Naive thymus-derived CD4-positive, alpha-beta T cell (primary cell): Measurements from ENCODE around the gene KRT78. TPM values are rescaled to one million over a fixed set of nuclear protein-coding genes. Genes with fewer than 3 reads are reported as not detected.

Experiments used
- ATAC-seq: fragments of 150-1000 bp; cut with Tn5 transposase; 2 replicates; pipeline ENCODE4 v1.10.0; 2021; ENCODE audit warnings: mild to moderate bottlenecking, moderate library complexity
- CTCF ChIA-PET: fragments of 350-600 bp; sonication (Branson Sonifier 250); formaldehyde crosslinking; loops from one replicate; lab custom pipeline; 2021; ENCODE audit warnings: antibody characterized with exemption; lab: Charles Lee
- POLR2A ChIA-PET: fragments of 350-600 bp; sonication (Branson Sonifier 250); formaldehyde crosslinking; loops from one replicate; lab custom pipeline; 2021; ENCODE audit warnings: antibody characterized with exemption, inconsistent platforms; lab: Charles Lee
- DNase-seq, 9 donors: peaks; one replicate each; pipeline versions ENCODE4 v3.0.0 to v3.0.0-alpha.2; 2020 to 2022; ENCODE audit warnings: mixed read lengths in 1 of 9
- H3K27ac ChIP-seq: one replicate; pipeline ENCODE4 v1.7.0; 2013; ENCODE audit warnings: mild to moderate bottlenecking, low read depth, low read length, moderate library complexity
- H3K27me3 ChIP-seq, 2 donors: one replicate each; pipeline ENCODE4 v1.7.0; 2013; ENCODE audit warnings: low read length in 2 of 2, mild to moderate bottlenecking in 2 of 2, moderate library complexity in 2 of 2; ENCODE audit not compliant: control insufficient read depth in 2 of 2, insufficient read depth in 2 of 2
- H3K36me3 ChIP-seq, 3 experiments: 1 replicate in 2 of 3; 2 replicates in 1 of 3; pipeline ENCODE4 v1.7.0; 2013; ENCODE audit warnings: low read length in 3 of 3, mild to moderate bottlenecking in 3 of 3, moderate library complexity in 1 of 3; ENCODE audit not compliant: insufficient read depth in 3 of 3, control insufficient read depth in 2 of 3
- H3K4me1 ChIP-seq, 2 donors: one replicate each; pipeline ENCODE4 v1.7.0; 2013; ENCODE audit warnings: low read length in 2 of 2, mild to moderate bottlenecking in 2 of 2, moderate library complexity in 1 of 2; ENCODE audit not compliant: control insufficient read depth in 2 of 2, insufficient read depth in 2 of 2
- H3K4me3 ChIP-seq: 2 replicates; pipeline ENCODE4 v1.7.0; 2013; ENCODE audit warnings: mild to moderate bottlenecking, low read length
- H3K9me3 ChIP-seq, 3 experiments: 1 replicate in 2 of 3; 2 replicates in 1 of 3; pipeline ENCODE4 v1.7.0; 2013; ENCODE audit warnings: low read length in 3 of 3; ENCODE audit not compliant: control insufficient read depth in 2 of 3
- H3K27ac Mint-ChIP-seq, 9 donors: one replicate each; pipeline ENCODE4 v1.8.0; 2020 to 2022; ENCODE audit warnings: mixed read lengths in 9 of 9, mild to moderate bottlenecking in 8 of 9, moderate library complexity in 5 of 9, inconsistent platforms in 2 of 9
- H3K27me3 Mint-ChIP-seq, 5 donors: one replicate each; pipeline ENCODE4 v1.8.0; 2021 to 2022; ENCODE audit warnings: mixed read lengths in 5 of 5, mild to moderate bottlenecking in 1 of 5
- H3K36me3 Mint-ChIP-seq, 5 donors: one replicate each; pipeline ENCODE4 v1.8.0; 2020 to 2022; ENCODE audit warnings: mixed read lengths in 5 of 5, mild to moderate bottlenecking in 3 of 5, inconsistent platforms in 1 of 5
- H3K4me1 Mint-ChIP-seq, 7 donors: one replicate each; pipeline ENCODE4 v1.8.0; 2020 to 2022; ENCODE audit warnings: mixed read lengths in 7 of 7, mild to moderate bottlenecking in 3 of 7, inconsistent platforms in 1 of 7
- H3K4me3 Mint-ChIP-seq, 10 donors: one replicate each; pipeline ENCODE4 v1.8.0; 2020 to 2022; ENCODE audit warnings: mild to moderate bottlenecking in 10 of 10, mixed read lengths in 10 of 10, moderate library complexity in 6 of 10, inconsistent platforms in 2 of 10
- H3K9me3 Mint-ChIP-seq, 11 donors: one replicate each; pipeline ENCODE4 v1.8.0; 2020 to 2022; ENCODE audit warnings: mixed read lengths in 11 of 11, mild to moderate bottlenecking in 4 of 11, inconsistent platforms in 1 of 11, moderate library complexity in 1 of 11
- intact Hi-C, 2 donors: fragments of 100-400 bp; cut with micrococcal nuclease; formaldehyde crosslinking; loops; one replicate each; pipeline ENCODE4 v1.15.1; 2023
- polyA plus RNA-seq, 2 donors: library from polyadenylated mRNA; unstranded; fragments of 300-500 nt; fragmentation: Illumina TruSeq; gene quantifications; one replicate each; pipeline ENCODE4 v1.2.3, GENCODE V29; 2021
- total RNA-seq, 6 experiments: library from RNA in 5 of 6; stranded (reverse) in 5 of 6; gene quantifications; 1 replicate in 5 of 6; 2 replicates in 1 of 6; pipeline ENCODE4 v1.2.3 and lab custom pipeline; 2021 to 2026

KRT78 gene
- total and polyA plus RNA-seq, 7 experiments from 2014 or later, result not detected

- H3K4me1 ChIP-seq, result no peaks in the 10 kb centered on the region
- peak overlapping the region in 4 of 9 donors; percentile 23 to 66 (median 44) for H3K27ac Mint-ChIP-seq
- no peak overlapping the region for H3K4me3 ChIP-seq
- peaks cover 20 to 35% (median 26%) of the 10 kb centered on the region in 7 donors for H3K4me1 Mint-ChIP-seq
- ATAC-seq (no peak), DNase-seq (no peak)
- ChIA-PET CTCF (interaction anchor here (1.4 kb wide), 1 partner anchor 33 kb away, joined by 7 read pairs; no protein-coding TSS in a partner anchor), POLR2A (interaction anchor here (1.5 kb wide), 1 partner anchor 30 kb away, joined by 3 read pairs; no protein-coding TSS in a partner anchor)
- H3K27ac ChIP-seq, result no peak overlapping the region
- no peaks in the 10 kb centered on the region for H3K27me3 ChIP-seq
- H3K27me3 Mint-ChIP-seq, result peaks cover 0 to 8% (median 0%) of the 10 kb centered on the region in 5 donors
- no peaks in the 10 kb centered on the region for H3K9me3 ChIP-seq
- H3K9me3 Mint-ChIP-seq, result peaks cover 0 to 1% (median 0%) of the 10 kb centered on the region in 11 donors
- intact Hi-C loops, result no loop called here
- no peaks in the 10 kb centered on the region for H3K36me3 Mint-ChIP-seq
- no peaks in the 10 kb centered on the region for H3K36me3 ChIP-seq
- peak overlapping the region in 2 of 10 donors; percentile 21 to 51 for H3K4me3 Mint-ChIP-seq
Measured at GRCh38 chr12:52837413-52837741, 11.4 kb downstream of the KRT78 start.

- no peak overlapping the region for H3K27ac ChIP-seq
- intact Hi-C loops, result no loop called here
- Mint-ChIP-seq H3K4me3 (peak overlapping the region in 7 of 10 donors; percentile 1 to 51 (median 16)), H3K9me3 (peaks cover 0 to 1% (median 0%) of the 10 kb centered on the region in 11 donors), H3K27me3 (peaks cover 0 to 8% (median 0%) of the 10 kb centered on the region in 5 donors), H3K36me3 (no peaks in the 10 kb centered on the region), H3K4me1 (peaks cover 16 to 31% (median 23%) of the 10 kb centered on the region in 7 donors), H3K27ac (peak overlapping the region; percentile 23 to 92 (median 65))
- CTCF ChIA-PET, result interaction anchor here (0.8 to 1.5 kb wide), 3 partner anchors 31 to 253 kb away, joined by 3 to 7 read pairs (median 4); no protein-coding TSS in a partner anchor
- ATAC-seq, result no peak
- no peaks in the 10 kb centered on the region for H3K9me3 ChIP-seq
- no peaks in the 10 kb centered on the region for H3K4me1 ChIP-seq
- POLR2A ChIA-PET, result interaction anchor here (1.5 kb wide), 1 partner anchor 31 kb away, joined by 3 read pairs; no protein-coding TSS in a partner anchor
- H3K4me3 ChIP-seq, result no peak overlapping the region
- no peaks in the 10 kb centered on the region for H3K27me3 ChIP-seq
- H3K36me3 ChIP-seq, result no peaks in the 10 kb centered on the region
- no peak for DNase-seq
Measured at GRCh38 chr12:52836491-52837412, 12.0 kb downstream of the KRT78 start.

GRCh38 chr12:52836042-52836466 is 12.7 kb downstream of the KRT78 start:
- POLR2A ChIA-PET, result no interaction called here
- Histone ChIP-seq H3K9me3 (no peaks in the 10 kb centered on the region), H3K4me3 (no peak overlapping the region), H3K36me3 (no peaks in the 10 kb centered on the region), H3K27ac (no peak overlapping the region), H3K4me1 (no peaks in the 10 kb centered on the region), H3K27me3 (no peaks in the 10 kb centered on the region)
- CTCF ChIA-PET, result interaction anchor here (0.6 to 1.5 kb wide), 4 partner anchors 32 to 253 kb away, joined by 3 to 7 read pairs (median 4); no protein-coding TSS in a partner anchor
- Mint-ChIP-seq H3K27me3 (peaks cover 0 to 8% (median 0%) of the 10 kb centered on the region in 5 donors), H3K27ac (peak overlapping the region; percentile 19 to 92 (median 65)), H3K9me3 (peaks cover 0 to 1% (median 0%) of the 10 kb centered on the region in 11 donors), H3K4me3 (peak overlapping the region in 5 of 10 donors; percentile 6 to 38 (median 10)), H3K4me1 (peaks cover 16 to 31% (median 23%) of the 10 kb centered on the region in 7 donors), H3K36me3 (no peaks in the 10 kb centered on the region)
- peak in 1 of 9 donors; percentile 72 for DNase-seq
- intact Hi-C loops, result no loop called here
- ATAC-seq, result peak; percentile 61

- Histone ChIP-seq H3K9me3 (no peaks in the 10 kb centered on the region), H3K27ac (no peak overlapping the region), H3K4me1 (no peaks in the 10 kb centered on the region), H3K27me3 (no peaks in the 10 kb centered on the region), H3K4me3 (no peak overlapping the region), H3K36me3 (no peaks in the 10 kb centered on the region)
- no peaks in the 10 kb centered on the region for H3K9me3 Mint-ChIP-seq
- intact Hi-C loops, result no loop called here
- ATAC-seq (no peak), DNase-seq (no peak)
- H3K36me3 Mint-ChIP-seq, result no peaks in the 10 kb centered on the region
- H3K4me1 Mint-ChIP-seq, result peaks cover 16 to 31% (median 23%) of the 10 kb centered on the region in 7 donors
- ChIA-PET CTCF (interaction anchor here (0.6 to 1.5 kb wide), 2 partner anchors 190 to 252 kb away, joined by 3 to 4 read pairs; no protein-coding TSS in a partner anchor), POLR2A (no interaction called here)
- H3K27ac Mint-ChIP-seq, result peak overlapping the region in 6 of 9 donors; percentile 19 to 92 (median 51)
- peak overlapping the region in 2 of 10 donors; percentile 10 to 16 for H3K4me3 Mint-ChIP-seq
- peaks cover 0 to 8% (median 0%) of the 10 kb centered on the region in 5 donors for H3K27me3 Mint-ChIP-seq
Measured at GRCh38 chr12:52835271-52836041, 13.3 kb downstream of the KRT78 start.

- Mint-ChIP-seq H3K4me3 (no peak overlapping the region), H3K36me3 (no peaks in the 10 kb centered on the region), H3K27ac (no peak overlapping the region), H3K9me3 (peaks cover 0 to 4% (median 0%) of the 10 kb centered on the region in 11 donors), H3K4me1 (peaks cover 16 to 31% (median 23%) of the 10 kb centered on the region in 7 donors), H3K27me3 (peaks cover 0 to 5% (median 0%) of the 10 kb centered on the region in 5 donors)
- DNase-seq (no peak), ATAC-seq (no peak)
- Histone ChIP-seq H3K4me3 (no peak overlapping the region), H3K9me3 (no peaks in the 10 kb centered on the region), H3K36me3 (no peaks in the 10 kb centered on the region), H3K4me1 (no peaks in the 10 kb centered on the region), H3K27ac (no peak overlapping the region), H3K27me3 (no peaks in the 10 kb centered on the region)
- POLR2A ChIA-PET, result no interaction called here
- CTCF ChIA-PET, result no interaction called here
- intact Hi-C loops, result no loop called here
Measured at GRCh38 chr12:52834727-52835001, 14.1 kb downstream of the KRT78 start.

- POLR2A ChIA-PET, result no interaction called here
Measured at GRCh38 chr12:52833922-52834726, 14.7 kb downstream of the KRT78 start, which contains the start of gene KRT79. KRT79 (minus strand) TSS chr12:52834311; CDS start chr12:52834260, 51 bp downstream.

More at GRCh38 chr12:52833922-52834726, 14.7 kb downstream of the KRT78 start, which contains the start of gene KRT79:
- Histone ChIP-seq H3K36me3 (no peaks in the 10 kb centered on the region), H3K27ac (no peak within 1 kb of the TSS), H3K9me3 (no peaks in the 10 kb centered on the region), H3K27me3 (no peaks in the 10 kb centered on the region), H3K4me3 (no peak within 1 kb of the TSS), H3K4me1 (no peaks in the 10 kb centered on the region)
- Mint-ChIP-seq H3K36me3 (no peaks in the 10 kb centered on the region), H3K4me1 (peaks cover 19 to 33% (median 23%) of the 10 kb centered on the region in 7 donors), H3K27ac (peak within 1 kb of the TSS in 2 of 9 donors; percentile 49 to 92), H3K27me3 (peaks cover 0 to under 1% (median 0%) of the 10 kb centered on the region in 5 donors), H3K4me3 (no peak within 1 kb of the TSS), H3K9me3 (peaks cover 0 to 4% (median 0%) of the 10 kb centered on the region in 11 donors)
- intact Hi-C loops, result no loop called here
- no peak for DNase-seq
- CTCF ChIA-PET, result no interaction called here
- ATAC-seq, result no peak
